GDM1 (cell line): ENCODE results near the gene RBM17.
"Not testable (repeated sequence)": the region's sequence is repeated elsewhere in the genome, so short reads cannot be mapped to it uniquely, and the experiment has no call there.

Source experiments
- DNase-seq: peaks from one replicate; lab custom pipeline; 2025; lab: John Stamatoyannopoulos, UW

Gene RBM17

GRCh38 chr10:6088721-6089333 lies at the start of gene RBM17:
RBM17 (plus strand) TSS chr10:6089034; CDS start chr10:6097066, 8,032 bp downstream.
- DNase-seq, result peak; percentile 97

- no peak for DNase-seq
Measured at GRCh38 chr10:6039711-6040110, 49.1 kb upstream of the RBM17 start.

- no peak for DNase-seq
Measured at GRCh38 chr10:6040205-6040604, 48.6 kb upstream of the RBM17 start.

- not testable (repeated sequence) for DNase-seq
Measured at GRCh38 chr10:6043377-6043776, 45.5 kb upstream of the RBM17 start.

GRCh38 chr10:6044060-6044459 lies 44.8 kb upstream of the RBM17 start:
- DNase-seq, result no peak

- DNase-seq, result no peak
Measured at GRCh38 chr10:6044751-6045313, 44.0 kb upstream of the RBM17 start.

GRCh38 chr10:6045314-6045848 lies 43.5 kb upstream of the RBM17 start:
- peak; percentile 64 for DNase-seq

- DNase-seq, result no peak
Measured at GRCh38 chr10:6045878-6046772, 42.7 kb upstream of the RBM17 start.

GRCh38 chr10:6046773-6047611 lies 41.8 kb upstream of the RBM17 start:
- no peak for DNase-seq

GRCh38 chr10:6047847-6048246 lies 41.0 kb upstream of the RBM17 start:
- DNase-seq, result no peak

GRCh38 chr10:6048281-6049030 lies 40.4 kb upstream of the RBM17 start:
- DNase-seq, result no peak

GRCh38 chr10:6049031-6049400 lies 39.8 kb upstream of the RBM17 start:
- no peak for DNase-seq

GRCh38 chr10:6050801-6051445 lies 37.9 kb upstream of the RBM17 start:
- DNase-seq, result peak; percentile 14

GRCh38 chr10:6052247-6053221 lies 36.3 kb upstream of the RBM17 start:
- peak; percentile 25 for DNase-seq

- no peak for DNase-seq
Measured at GRCh38 chr10:6053303-6053702, 35.5 kb upstream of the RBM17 start.

- DNase-seq, result peak; percentile 65
Measured at GRCh38 chr10:6053816-6054631, 34.8 kb upstream of the RBM17 start.

GRCh38 chr10:6054884-6055283 lies 34.0 kb upstream of the RBM17 start:
- DNase-seq, result no peak

- no peak for DNase-seq
Measured at GRCh38 chr10:6055929-6056328, 32.9 kb upstream of the RBM17 start.
